Natural killer cell treated with Interleukin-12 subunit alpha and Interleukin-12 subunit beta and Interleukin-15 and Interleukin-18, amount 100 ng/mL, for 72 hours (primary cell): Measurements from ENCODE around the gene GATAD2A. TPM values are rescaled to one million over a fixed set of nuclear protein-coding genes. Genes with fewer than 3 reads are reported as not detected.
A peak's percentile ranks its signal among the peaks of the same experiment; 100 is the strongest.

Experiments used
- ATAC-seq, 2 donors: fragments of 150-1000 bp; cut with Tn5 transposase in 1 of 2; sonication (Bioruptor Pico), chemical (Tn5 transposase) in 1 of 2; 2 replicates each; pipeline ENCODE4 v1.10.0; 2021
- DNase-seq: peaks from one replicate; pipeline ENCODE4 v3.0.0; 2022; ENCODE audit warnings: low spot score
- H3K27ac Mint-ChIP-seq, 2 donors: 1 replicate in 1 of 2; 2 replicates in 1 of 2; pipeline ENCODE4 v1.8.0; 2022; ENCODE audit warnings: mixed read lengths in 2 of 2, mild to moderate bottlenecking in 1 of 2, moderate library complexity in 1 of 2
- H3K27me3 Mint-ChIP-seq, 2 donors: 1 replicate in 1 of 2; 2 replicates in 1 of 2; pipeline ENCODE4 v1.8.0; 2022; ENCODE audit warnings: mixed read lengths in 2 of 2
- H3K36me3 Mint-ChIP-seq: one replicate; pipeline ENCODE4 v1.8.0; 2022; ENCODE audit warnings: mixed read lengths
- H3K4me1 Mint-ChIP-seq, 2 donors: 1 replicate in 1 of 2; 2 replicates in 1 of 2; pipeline ENCODE4 v1.8.0; 2022; ENCODE audit warnings: low read depth in 2 of 2, mixed read lengths in 2 of 2, mild to moderate bottlenecking in 1 of 2
- H3K4me3 Mint-ChIP-seq: one replicate; pipeline ENCODE4 v1.8.0; 2022; ENCODE audit warnings: mixed read lengths
- H3K9me3 Mint-ChIP-seq: 2 replicates; pipeline ENCODE4 v1.8.0; 2022; ENCODE audit warnings: mixed read lengths
- total RNA-seq, 2 donors: library from RNA; stranded (reverse); gene quantifications; one replicate each; pipeline ENCODE4 v1.2.3, GENCODE V29; 2022

GATAD2A gene
- total RNA-seq, 2 donors from 2014 or later: 171 to 224 TPM

- ATAC-seq: no peak
- H3K4me3 Mint-ChIP-seq: peak overlapping the region; percentile 60
- peaks cover 55 to 56% of the 10 kb centered on the region in 2 donors for H3K4me1 Mint-ChIP-seq
- no peaks in the 10 kb centered on the region for H3K36me3 Mint-ChIP-seq
- no peaks in the 10 kb centered on the region for H3K9me3 Mint-ChIP-seq
- no peak for DNase-seq
- H3K27ac Mint-ChIP-seq: peak overlapping the region; percentile 72 to 91
- H3K27me3 Mint-ChIP-seq: no peaks in the 10 kb centered on the region
Measured at GRCh38 chr19:19403373-19403901, 2.0 kb upstream of the GATAD2A start.

GRCh38 chr19:19405971-19406877, 749 bp downstream of the GATAD2A start:
- ATAC-seq (peak; percentile 29 to 38), DNase-seq (peak; percentile 81)
- Mint-ChIP-seq H3K27ac (peak overlapping the region; percentile 86 to 94), H3K36me3 (no peaks in the 10 kb centered on the region), H3K4me3 (peak overlapping the region; percentile 95), H3K4me1 (peaks cover 73 to 77% of the 10 kb centered on the region in 2 donors), H3K27me3 (no peaks in the 10 kb centered on the region), H3K9me3 (no peaks in the 10 kb centered on the region)

- Mint-ChIP-seq H3K27me3 (no peaks in the 10 kb centered on the region), H3K9me3 (no peaks in the 10 kb centered on the region), H3K27ac (peak overlapping the region; percentile 86 to 94), H3K4me1 (peaks cover 71 to 76% of the 10 kb centered on the region in 2 donors), H3K36me3 (no peaks in the 10 kb centered on the region), H3K4me3 (peak overlapping the region; percentile 95)
- ATAC-seq (no peak), DNase-seq (peak; percentile 74)
Measured at GRCh38 chr19:19406878-19407632, 1.6 kb downstream of the GATAD2A start.

- H3K36me3 Mint-ChIP-seq: no peaks in the 10 kb centered on the region
- H3K4me3 Mint-ChIP-seq: peak overlapping the region; percentile 95
- no peak for ATAC-seq
- peak overlapping the region; percentile 86 to 94 for H3K27ac Mint-ChIP-seq
- H3K4me1 Mint-ChIP-seq: peaks cover 73 to 79% of the 10 kb centered on the region in 2 donors
- no peaks in the 10 kb centered on the region for H3K27me3 Mint-ChIP-seq
- no peaks in the 10 kb centered on the region for H3K9me3 Mint-ChIP-seq
- DNase-seq: no peak
Measured at GRCh38 chr19:19407633-19407930, 2.1 kb downstream of the GATAD2A start.

- Mint-ChIP-seq H3K36me3 (no peaks in the 10 kb centered on the region), H3K4me3 (peak overlapping the region; percentile 79), H3K9me3 (no peaks in the 10 kb centered on the region), H3K4me1 (peaks cover 71 to 78% of the 10 kb centered on the region in 2 donors), H3K27me3 (no peaks in the 10 kb centered on the region), H3K27ac (peak overlapping the region; percentile 64 to 94)
- DNase-seq (no peak), ATAC-seq (no peak)
Measured at GRCh38 chr19:19409205-19409604, 3.7 kb downstream of the GATAD2A start.

- ATAC-seq (no peak), DNase-seq (no peak)
- Mint-ChIP-seq H3K9me3 (no peaks in the 10 kb centered on the region), H3K27me3 (no peaks in the 10 kb centered on the region), H3K36me3 (no peaks in the 10 kb centered on the region), H3K4me3 (peak overlapping the region; percentile 79), H3K27ac (peak overlapping the region; percentile 64 to 94), H3K4me1 (peaks cover 69 to 76% of the 10 kb centered on the region in 2 donors)
Measured at GRCh38 chr19:19409631-19410030, 4.2 kb downstream of the GATAD2A start.

GRCh38 chr19:19410553-19411550, 5.4 kb downstream of the GATAD2A start:
- Mint-ChIP-seq H3K36me3 (no peaks in the 10 kb centered on the region), H3K27me3 (no peaks in the 10 kb centered on the region), H3K4me1 (peaks cover 66 to 73% of the 10 kb centered on the region in 2 donors), H3K27ac (peak overlapping the region; percentile 64 to 94), H3K9me3 (no peaks in the 10 kb centered on the region), H3K4me3 (peak overlapping the region; percentile 79)
- DNase-seq (no peak), ATAC-seq (peak; percentile 79 to 81)

- H3K27ac Mint-ChIP-seq: peak overlapping the region; percentile 19 to 74
- no peak for ATAC-seq
- no peaks in the 10 kb centered on the region for H3K9me3 Mint-ChIP-seq
- no peaks in the 10 kb centered on the region for H3K27me3 Mint-ChIP-seq
- H3K36me3 Mint-ChIP-seq: no peaks in the 10 kb centered on the region
- no peak for DNase-seq
- no peak overlapping the region for H3K4me3 Mint-ChIP-seq
- H3K4me1 Mint-ChIP-seq: peaks cover 57 to 64% of the 10 kb centered on the region in 2 donors
Measured at GRCh38 chr19:19416280-19416679, 10.8 kb downstream of the GATAD2A start.

- no peak for DNase-seq
- Mint-ChIP-seq H3K9me3 (no peaks in the 10 kb centered on the region), H3K27me3 (no peaks in the 10 kb centered on the region), H3K4me1 (peaks cover 61 to 68% of the 10 kb centered on the region in 2 donors), H3K27ac (peak overlapping the region; percentile 24 to 85), H3K4me3 (no peak overlapping the region), H3K36me3 (no peaks in the 10 kb centered on the region)
- ATAC-seq: no peak
Measured at GRCh38 chr19:19417046-19417445, 11.6 kb downstream of the GATAD2A start.

- Mint-ChIP-seq H3K9me3 (no peaks in the 10 kb centered on the region), H3K27me3 (no peaks in the 10 kb centered on the region), H3K36me3 (no peaks in the 10 kb centered on the region), H3K4me3 (peak overlapping the region; percentile 16), H3K4me1 (peaks cover 64% of the 10 kb centered on the region in 2 donors), H3K27ac (peak overlapping the region; percentile 24 to 85)
- ATAC-seq: no peak
- no peak for DNase-seq
Measured at GRCh38 chr19:19417628-19418245, 12.3 kb downstream of the GATAD2A start.

- DNase-seq: no peak
- H3K27me3 Mint-ChIP-seq: no peaks in the 10 kb centered on the region
- peak overlapping the region; percentile 24 to 85 for H3K27ac Mint-ChIP-seq
- no peaks in the 10 kb centered on the region for H3K9me3 Mint-ChIP-seq
- no peak for ATAC-seq
- H3K4me1 Mint-ChIP-seq: peaks cover 59 to 61% of the 10 kb centered on the region in 2 donors
- no peaks in the 10 kb centered on the region for H3K36me3 Mint-ChIP-seq
- H3K4me3 Mint-ChIP-seq: peak overlapping the region; percentile 16
Measured at GRCh38 chr19:19418555-19419260, 13.2 kb downstream of the GATAD2A start.

- Mint-ChIP-seq H3K4me3 (peak overlapping the region; percentile 73), H3K36me3 (no peaks in the 10 kb centered on the region), H3K27ac (peak overlapping the region; percentile 72 to 88), H3K4me1 (peaks cover 53 to 56% of the 10 kb centered on the region in 2 donors), H3K9me3 (no peaks in the 10 kb centered on the region), H3K27me3 (no peaks in the 10 kb centered on the region)
- ATAC-seq (peak; percentile 97 to 98), DNase-seq (peak; percentile 77)
Measured at GRCh38 chr19:19420570-19421298, 15.3 kb downstream of the GATAD2A start.
